GM18861 (cell line): ENCODE results near the gene KEL.
"Not testable (repeated sequence)": the region's sequence is repeated elsewhere in the genome, so short reads cannot be mapped to it uniquely, and the experiment has no call there.

ENCODE experiments used
- ATAC-seq: cut with Tn5 transposase; IDR thresholded peaks from one replicate; pipeline ENCODE4 v1.9.1; 2021; ENCODE audit not compliant: unreplicated experiment

Gene KEL

GRCh38 chr7:142961973-142962926 is at the start of gene KEL:
Gene KEL (minus strand): TSS chr7:142962363. CDS start chr7:142962206, 157 bp downstream.
- no peak for ATAC-seq

- peak; percentile 74 for ATAC-seq
These were observed 46.1 kb upstream of the KEL start for GRCh38 chr7:143008007-143008901.

- no peak for ATAC-seq
These were observed 43.6 kb upstream of the KEL start for GRCh38 chr7:143005632-143006260.

- peak; percentile 58 for ATAC-seq
These were observed 41.4 kb upstream of the KEL start for GRCh38 chr7:143003393-143004051.

GRCh38 chr7:143002898-143003297 is 40.7 kb upstream of the KEL start:
- ATAC-seq = no peak

- ATAC-seq = no peak
These were observed 39.9 kb upstream of the KEL start for GRCh38 chr7:143002106-143002505.

- no peak for ATAC-seq
These were observed 38.5 kb upstream of the KEL start for GRCh38 chr7:143000648-143001047.

- no peak for ATAC-seq
These were observed 37.6 kb upstream of the KEL start for GRCh38 chr7:142999793-143000192.

- no peak for ATAC-seq
These were observed 36.8 kb upstream of the KEL start for GRCh38 chr7:142998966-142999365.

GRCh38 chr7:142997456-142997989 is 35.4 kb upstream of the KEL start:
- ATAC-seq = no peak

- no peak for ATAC-seq
These were observed 30.3 kb upstream of the KEL start for GRCh38 chr7:142992427-142992826.

- ATAC-seq = no peak
These were observed 22.1 kb upstream of the KEL start for GRCh38 chr7:142984297-142984696.

- ATAC-seq = no peak
These were observed 21.7 kb upstream of the KEL start for GRCh38 chr7:142983825-142984224.

GRCh38 chr7:142978402-142978801 is 16.2 kb upstream of the KEL start:
- ATAC-seq = not testable (repeated sequence)

GRCh38 chr7:142974626-142975025 is 12.5 kb upstream of the KEL start:
- ATAC-seq = no peak

- ATAC-seq = no peak
These were observed 7.0 kb upstream of the KEL start for GRCh38 chr7:142969183-142969582.

GRCh38 chr7:142968229-142968628 is 6.1 kb upstream of the KEL start:
- ATAC-seq = no peak

- ATAC-seq = no peak
These were observed 2.5 kb upstream of the KEL start for GRCh38 chr7:142964502-142965246.

- ATAC-seq = no peak
These were observed 1.8 kb upstream of the KEL start for GRCh38 chr7:142963993-142964392.

GRCh38 chr7:142962991-142963390 is 828 bp upstream of the KEL start:
- ATAC-seq = no peak
